ENCODE measurements around the gene FMN1. TPM values are rescaled to one million over a fixed set of nuclear protein-coding genes. Genes with fewer than 3 reads are reported as not detected.

Gene FMN1
- total RNA-seq, 2 experiments from 2014 or later, result not detected

DNA sequence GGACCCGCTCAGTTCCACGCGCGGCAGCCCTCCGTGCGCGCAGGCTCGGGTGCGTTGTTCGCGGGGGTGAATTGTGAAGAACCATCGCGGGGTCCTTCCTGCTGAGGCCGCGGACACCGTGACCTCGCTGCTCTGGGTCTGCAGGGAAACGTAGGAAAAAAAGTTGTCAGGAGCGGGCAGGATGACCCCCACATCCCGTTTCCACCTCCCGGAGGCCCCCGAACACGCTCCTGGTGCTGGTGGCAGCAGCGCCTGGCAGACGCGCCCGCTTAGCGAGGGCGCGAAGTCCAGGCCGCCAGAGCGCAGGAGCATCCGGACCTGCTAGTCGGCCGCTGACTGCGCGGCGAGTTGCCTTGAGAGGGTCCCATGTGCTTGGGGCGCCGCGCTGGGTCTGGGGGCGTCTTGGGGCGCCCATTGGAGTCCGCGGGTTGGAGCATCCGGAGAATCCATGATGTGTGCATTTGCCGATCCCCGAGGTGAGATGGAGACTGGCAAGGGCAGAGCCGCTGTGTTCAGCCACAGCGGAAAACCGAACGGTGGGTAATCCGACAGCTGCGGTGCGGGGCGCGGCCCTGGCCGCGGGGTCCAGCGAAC lies 476.2 kb downstream of the FMN1 start:
- Mint-ChIP-seq H3K27me3 (peaks cover 84% of the 10 kb centered on the region), H3K36me3 (no peaks in the 10 kb centered on the region), H3K4me1 (peaks cover 32% of the 10 kb centered on the region), H3K27ac (no peak overlapping the region), H3K9me3 (ENCODE audit: low read depth) (no peaks in the 10 kb centered on the region), H3K4me3 (peak overlapping the region; percentile 46)
- no peak for DNase-seq
- ATAC-seq, result no peak
- CTCF ChIA-PET, result no interaction called here

DNA sequence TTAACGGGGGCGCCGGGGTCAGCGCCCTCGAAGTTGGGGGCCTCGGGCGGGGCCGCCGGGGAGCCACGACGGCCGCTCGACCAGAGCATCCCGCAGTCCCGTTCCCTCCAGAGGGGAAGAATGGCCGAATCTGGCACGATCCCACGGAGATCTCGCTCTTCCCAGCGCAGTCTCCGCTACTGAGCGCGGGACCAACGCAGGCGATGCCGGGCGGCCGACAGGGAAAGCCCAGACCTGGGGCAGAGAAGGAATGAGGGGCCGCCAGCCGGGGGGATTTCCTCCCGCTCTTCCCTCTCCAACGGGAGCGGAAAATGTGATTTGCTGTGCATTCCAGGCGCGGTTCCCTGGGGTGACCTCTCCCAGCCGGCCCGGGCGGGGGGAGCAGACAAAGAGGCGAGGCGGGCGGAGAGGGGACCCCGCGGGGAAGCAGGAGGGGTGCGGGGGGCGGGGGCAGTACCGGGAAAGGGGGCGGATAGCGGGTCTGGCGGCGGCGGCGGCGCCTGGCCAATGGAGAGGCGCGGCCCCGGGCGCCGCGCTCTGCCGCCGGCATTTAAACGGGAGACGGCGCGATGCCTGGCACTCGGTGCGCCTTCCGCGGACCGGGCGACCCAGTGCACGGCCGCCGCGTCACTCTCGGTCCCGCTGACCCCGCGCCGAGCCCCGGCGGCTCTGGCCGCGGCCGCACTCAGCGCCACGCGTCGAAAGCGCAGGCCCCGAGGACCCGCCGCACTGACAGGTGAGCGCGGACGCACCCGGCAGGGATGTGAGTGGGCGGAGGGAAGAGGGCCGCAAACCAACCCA lies 476.9 kb downstream of the FMN1 start, which contains the start of gene GREM1:
Gene GREM1, plus strand, starts transcription at position 579 of the 801 bp plus-strand sequence. CDS start 12,687 bp downstream, outside the sequence.
- no peak for DNase-seq
- H3K9me3 Mint-ChIP-seq (ENCODE audit: low read depth), result no peaks in the 10 kb centered on the region
- H3K27me3 Mint-ChIP-seq, result peaks cover 87% of the 10 kb centered on the region
- peak within 1 kb of the TSS; percentile 61 for H3K27ac Mint-ChIP-seq
- ATAC-seq, result no peak
- CTCF ChIA-PET, result no interaction called here
- H3K36me3 Mint-ChIP-seq, result no peaks in the 10 kb centered on the region
- peaks cover 25% of the 10 kb centered on the region for H3K4me1 Mint-ChIP-seq
- peak within 1 kb of the TSS; percentile 46 for H3K4me3 Mint-ChIP-seq

- no peak for DNase-seq
- CTCF ChIA-PET, result no interaction called here
- Mint-ChIP-seq H3K9me3 (ENCODE audit: low read depth) (no peaks in the 10 kb centered on the region), H3K27ac (peak overlapping the region; percentile 61), H3K4me3 (no peak overlapping the region), H3K36me3 (no peaks in the 10 kb centered on the region), H3K4me1 (peaks cover 19% of the 10 kb centered on the region), H3K27me3 (peaks cover 83% of the 10 kb centered on the region)
- no peak for ATAC-seq
Observed at GRCh38 chr15:32716915-32717425, 477.5 kb downstream of the FMN1 start.

DNA sequence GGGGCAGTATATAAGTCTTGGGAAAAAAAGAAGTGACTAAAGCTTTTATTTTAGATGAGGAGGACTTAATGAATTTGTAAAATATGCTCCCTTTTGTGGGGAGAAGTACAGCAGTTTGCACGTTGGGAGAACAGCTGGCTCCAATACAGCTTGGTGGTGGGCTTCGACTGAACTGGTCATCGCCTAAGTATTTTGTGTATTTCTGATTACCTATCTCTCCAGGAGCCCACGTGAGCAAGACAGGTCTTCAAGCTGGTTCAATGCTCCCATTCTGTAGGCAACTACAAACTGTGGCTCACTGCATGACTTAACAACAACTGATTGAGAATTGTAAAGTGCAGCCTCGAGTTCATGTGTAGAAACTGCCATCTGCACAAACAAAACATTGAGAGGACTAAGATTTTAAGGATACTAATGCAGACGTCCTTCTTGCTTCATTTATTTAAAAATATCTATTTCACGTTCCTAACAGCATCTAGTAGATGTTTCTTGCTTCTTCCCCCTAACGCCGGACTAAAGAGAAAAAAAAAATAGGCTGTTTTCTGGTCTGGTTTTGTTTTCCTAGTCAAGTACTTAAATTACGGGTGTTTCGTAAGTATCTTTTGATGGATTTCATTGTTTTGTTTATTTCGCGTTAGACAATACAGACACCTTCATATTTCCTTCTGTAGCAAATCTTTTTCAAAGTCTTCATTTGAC lies 478.1 kb downstream of the FMN1 start:
- peak overlapping the region; percentile 61 for H3K27ac Mint-ChIP-seq
- H3K4me3 Mint-ChIP-seq, result no peak overlapping the region
- H3K36me3 Mint-ChIP-seq, result no peaks in the 10 kb centered on the region
- no peak for ATAC-seq
- H3K4me1 Mint-ChIP-seq, result peaks cover 19% of the 10 kb centered on the region
- peaks cover 81% of the 10 kb centered on the region for H3K27me3 Mint-ChIP-seq
- H3K9me3 Mint-ChIP-seq (ENCODE audit: low read depth), result no peaks in the 10 kb centered on the region
- no peak for DNase-seq
- CTCF ChIA-PET, result no interaction called here

Other genes with a start within 250 kb of the FMN1 start
- gene RYR3, start 116.3 kb upstream of the FMN1 start, total RNA-seq, result not detected

Measured in activated CD8-positive, alpha-beta memory T cell treated with anti-CD3 and anti-CD28 coated beads, Interleukin-2, amount 10 ng/mL, durations not matched to agents 7 days and 5 days (primary cell).